K562 (cell line): ENCODE measurements around the gene RIMKLA. TPM values are rescaled to one million over a fixed set of nuclear protein-coding genes. Genes with fewer than 3 reads are reported as not detected.

Source experiments
- ATAC-seq: fragments of 200-7000 bp; cut with Tn5 transposase; 3 replicates; pipeline ENCODE4 v1.9.1; 2020; ENCODE audit warnings: moderate library complexity
- BruUV-seq: library from RNA; stranded (reverse); fragments of 400-500 nt; replicated peaks from 2 replicates; lab custom pipeline; 2021; lab: Mats Ljungman, UMichigan
- CTCF ChIA-PET: fragments of 300-600 bp; formaldehyde crosslinking; extraction: SDS; loops from one replicate; lab custom pipeline; 2021; ENCODE audit warnings: low intra/inter-chr PET ratio; lab: Yijun Ruan, JAX
- POLR2A ChIA-PET: fragments of 300-600, 350-650 bp; sonication (Branson Sonifier 250); formaldehyde crosslinking; extraction: SDS; loops from one replicate; lab custom pipeline; 2021; ENCODE audit warnings: antibody characterized with exemption, inconsistent platforms; lab: Yijun Ruan, JAX
- DNase-seq, 4 experiments: peaks; one replicate each; pipeline versions ENCODE4 v3.0.0 to v3.0.0-alpha.2; 2011 to 2018; ENCODE audit warnings: low spot score in 3 of 4, mixed read lengths in 3 of 4; ENCODE audit errors: extremely low read depth in 1 of 4
- FAIRE-seq: peaks from 2 replicates; lab custom pipeline; 2011; peaks lifted over from hg19 to GRCh38; lab: Jason Lieb, UNC
- H2AFZ ChIP-seq: 2 replicates; pipeline ENCODE4 v1.6.0; 2011; ENCODE audit warnings: low read depth, low read length, control low read depth, inconsistent platforms
- H3K27ac ChIP-seq: fragments of 200-600 bp; 3 replicates; pipeline ENCODE4 v1.8.0; 2011; ENCODE audit warnings: low read depth, mild to moderate bottlenecking, control low read depth, inconsistent platforms, low read length, moderate library complexity, mixed read lengths; ENCODE audit errors: extremely low read depth
- H3K27me3 ChIP-seq, 2 experiments: fragments of 300-600 bp in 1 of 2; 2 replicates in 1 of 2; 3 replicates in 1 of 2; pipeline versions ENCODE4 v1.6.0 to v1.8.0; 2011; ENCODE audit warnings: inconsistent platforms in 2 of 2, low read length in 2 of 2, mild to moderate bottlenecking in 1 of 2, mixed read lengths in 1 of 2, moderate library complexity in 1 of 2; ENCODE audit not compliant: control insufficient read depth in 2 of 2, insufficient read depth in 2 of 2
- H3K36me3 ChIP-seq: fragments of 300-600 bp; 3 replicates; pipeline ENCODE4 v1.8.0; 2011; ENCODE audit warnings: mild to moderate bottlenecking, low read length, inconsistent platforms; ENCODE audit not compliant: control insufficient read depth, insufficient read depth
- H3K4me1 ChIP-seq, 2 experiments: fragments of 200-600 bp in 1 of 2; replicated peaks in 1 of 2; 2 replicates in 1 of 2; 3 replicates in 1 of 2; pipeline versions ENCODE4 v1.5.1 to v1.8.0; 2011; ENCODE audit warnings: inconsistent platforms in 2 of 2, low read length in 2 of 2, mild to moderate bottlenecking in 1 of 2, mixed read lengths in 1 of 2, moderate library complexity in 1 of 2; ENCODE audit not compliant: control insufficient read depth in 2 of 2, insufficient read depth in 2 of 2
- H3K4me2 ChIP-seq: 2 replicates; pipeline ENCODE4 v1.6.1; 2011; ENCODE audit warnings: low read length, control low read depth, inconsistent platforms, mixed read lengths; ENCODE audit not compliant: insufficient read depth
- H3K4me3 ChIP-seq: fragments of 200-600 bp; sonication (generic), shearing (Covaris generic); 2 replicates; pipeline ENCODE4 v1.5.1; 2016; ENCODE audit warnings: control low read depth, inconsistent platforms
- H3K79me2 ChIP-seq: fragments of 200-600 bp; 3 replicates; pipeline ENCODE4 v1.8.0; 2011; ENCODE audit warnings: low read length, inconsistent platforms; ENCODE audit not compliant: control insufficient read depth, insufficient read depth
- H3K9ac ChIP-seq, 2 experiments: 2 replicates each; pipeline versions ENCODE4 v1.6.0 to v1.6.1; 2011; ENCODE audit warnings: low read depth in 2 of 2, low read length in 2 of 2, control low read depth in 1 of 2, inconsistent platforms in 1 of 2, mild to moderate bottlenecking in 1 of 2, mixed read lengths in 1 of 2; ENCODE audit not compliant: insufficient read depth in 1 of 2
- H3K9me1 ChIP-seq: one replicate; pipeline ENCODE4 v1.6.0; 2011; ENCODE audit warnings: inconsistent platforms, mild to moderate bottlenecking, low read length, moderate library complexity; ENCODE audit not compliant: control insufficient read depth, insufficient read depth
- H3K9me3 ChIP-seq: replicated peaks from 2 replicates; pipeline ENCODE4 v1.5.1; 2011; ENCODE audit warnings: low read depth, low read length, inconsistent platforms; ENCODE audit not compliant: control insufficient read depth, insufficient read depth
- H4K20me1 ChIP-seq: replicated peaks from 2 replicates; pipeline ENCODE4 v1.6.1; 2011; ENCODE audit warnings: low read length, inconsistent platforms, mixed read lengths; ENCODE audit not compliant: control insufficient read depth, insufficient read depth
- ARHGAP35 ChIP-seq: fragments of 450-650 bp; IDR thresholded peaks from 2 replicates; pipeline ENCODE4 v1.6.1; 2018; ENCODE audit not compliant: partially characterized antibody
- FOXA3 ChIP-seq, 2 experiments: fragments of 450-650 bp in 1 of 2; sonication (generic) in 1 of 2; formaldehyde crosslinking; IDR thresholded peaks in 1 of 2; conservative IDR thresholded peaks in 1 of 2; 2 replicates each; pipeline versions ENCODE4 v1.4.0 to v1.8.0; 2020 to 2022; ENCODE audit warnings: mild to moderate bottlenecking in 2 of 2, missing genetic modification reagents in 1 of 2
- HOXB6 ChIP-seq: fragments of 250-450 bp; sonication (Bioruptor Pico); IDR thresholded peaks from 2 replicates; pipeline ENCODE4 v1.5.1; 2022; ENCODE audit warnings: mild to moderate bottlenecking, borderline replicate concordance
- KLF13 ChIP-seq: fragments of 450-650 bp; IDR thresholded peaks from 2 replicates; pipeline ENCODE4 v1.6.1; 2016; ENCODE audit warnings: missing genetic modification characterization, low read depth, mild to moderate bottlenecking, missing compliant biosample characterization, moderate library complexity, borderline replicate concordance
- PRPF4 ChIP-seq: fragments of 200-400 bp; formaldehyde crosslinking; IDR thresholded peaks from one replicate; pipeline ENCODE4 v1.6.1; 2017; ENCODE audit warnings: low read length, low read depth, mild to moderate bottlenecking; ENCODE audit not compliant: insufficient read depth, poor library complexity, severe bottlenecking
- RBM14 ChIP-seq: fragments of 200-400 bp; formaldehyde crosslinking; IDR thresholded peaks from 2 replicates; pipeline ENCODE4 v1.6.1; 2018; ENCODE audit warnings: low read depth, mild to moderate bottlenecking, low read length, moderate library complexity, borderline replicate concordance; ENCODE audit not compliant: insufficient read depth
- ZNF41 ChIP-seq: fragments of 250-450 bp; sonication (Bioruptor Pico); conservative IDR thresholded peaks from 2 replicates; pipeline ENCODE4 v1.4.0; 2020; ENCODE audit warnings: mild to moderate bottlenecking
- ZSCAN32 ChIP-seq: fragments of 450-650 bp; formaldehyde crosslinking; IDR thresholded peaks from 2 replicates; pipeline ENCODE4 v1.4.0; 2020; ENCODE audit warnings: mild to moderate bottlenecking, moderate library complexity
- WGBS: fragments of 100-300 bp; shearing (Covaris generic); methylation state at CpG from one replicate; pipeline ENCODE4 v1.1.6; 2016; ENCODE audit warnings: low coverage, mixed read lengths; ENCODE audit not compliant: insufficient coverage; ENCODE audit errors: missing lambda C conversion rate; 5-methylcytosine and 5-hydroxymethylcytosine counted together
- in situ Hi-C: fragments of 300-500 bp; cut with MboI; formaldehyde crosslinking; loops from 4 replicates; pipeline ENCODE4 v1.15.0; 2018; ENCODE audit warnings: inconsistent platforms, mixed read lengths
- intact Hi-C: fragments of 100-400 bp; cut with micrococcal nuclease; formaldehyde crosslinking; loops from 2 replicates; pipeline ENCODE4 v1.14.2; 2022
- polyA plus RNA-seq, 8 experiments: library from polyadenylated mRNA; depleted of rRNA in 4 of 8; stranded (reverse) in 5 of 8; unstranded in 3 of 8; fragments of >200 nt; fragmentation: Nextera tagmentation in 2 of 8; fragmentation: Illumina TruSeq in 1 of 8; extraction: Ambion mirVana in 2 of 8; extraction: Trizol in 1 of 8; gene quantifications; 2 replicates each; pipeline versions ENCODE4 v1.2.1 to v1.2.3, GENCODE V29; 2011 to 2014; ENCODE audit warnings: inconsistent platforms in 1 of 8, missing spikeins in 1 of 8
- total RNA-seq, 7 experiments: library from RNA; depleted of rRNA in 6 of 7; stranded (reverse); fragments of >200 nt in 6 of 7; fragmentation: Illumina TruSeq in 2 of 7; extraction: Trizol in 2 of 7; gene quantifications; 2 replicates each; pipeline versions ENCODE4 v1.2.1 to v1.2.3, GENCODE V29; 2011 to 2021; ENCODE audit warnings: low replicate concordance in 1 of 7
- TF ChIP-seq, protein P1 (sequence below): fragments of 200-800 bp; sonication (Bioruptor generic); IDR thresholded peaks from 2 replicates; pipeline ENCODE4 v1.6.1; 2016; ENCODE audit warnings: missing genetic modification characterization, missing compliant biosample characterization

The RIMKLA gene
- total and polyA plus RNA-seq, 9 of the 15 experiments (the other 6 are each of a cell fraction or from before 2014, with no cell fraction given), result 0.02 TPM; not detected in 8

DNA sequence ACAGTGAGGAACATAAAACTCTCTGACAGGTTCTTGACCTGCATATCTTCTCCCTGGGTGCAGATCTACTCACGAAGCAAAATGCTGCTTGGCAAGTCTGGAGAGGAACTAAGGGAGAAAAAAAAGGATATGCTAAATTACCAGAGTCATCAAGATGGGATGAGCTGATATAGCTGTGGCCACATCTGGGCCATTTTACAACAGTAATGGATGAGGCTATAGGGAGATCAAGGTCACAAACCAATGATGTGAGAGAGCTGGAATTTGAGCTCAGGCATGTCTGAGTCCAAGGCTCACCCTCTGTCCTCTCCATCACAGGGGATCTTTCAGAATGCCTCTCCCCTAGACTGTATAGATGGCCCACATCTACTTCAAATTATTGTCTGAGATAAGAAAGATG is 49.0 kb downstream of the RIMKLA start:
- H3K4me3 ChIP-seq, result no peak overlapping the region
- intact Hi-C loops, result no loop called here
- H2AFZ ChIP-seq, result no peak overlapping the region
- no peaks in the 10 kb centered on the region for H3K79me2 ChIP-seq
- BruUV-seq, result no TSS peak
- ChIA-PET CTCF (no interaction called here), POLR2A (no interaction called here)
- H3K4me2 ChIP-seq, result no peak overlapping the region
- WGBS, result 7% methylated on average over 1 of the region's 1 CpG
- H3K9me1 ChIP-seq, result no peaks in the 10 kb centered on the region
- no peaks in the 10 kb centered on the region for H4K20me1 ChIP-seq
- no peaks in the 10 kb centered on the region for H3K4me1 ChIP-seq
- no peaks in the 10 kb centered on the region for H3K36me3 ChIP-seq
- DNase-seq (no peak), FAIRE-seq (no peak), ATAC-seq (no peak)
- in situ Hi-C loops, result no loop called here
- no peak overlapping the region for H3K9ac ChIP-seq
- no peak overlapping the region for H3K27ac ChIP-seq
- H3K9me3 ChIP-seq, result no peaks in the 10 kb centered on the region
- peaks cover 10 to 15% of the 10 kb centered on the region in 2 experiments; a peak in 4 of 5 replicates for H3K27me3 ChIP-seq
- TF ChIP-seq, protein P1, sequence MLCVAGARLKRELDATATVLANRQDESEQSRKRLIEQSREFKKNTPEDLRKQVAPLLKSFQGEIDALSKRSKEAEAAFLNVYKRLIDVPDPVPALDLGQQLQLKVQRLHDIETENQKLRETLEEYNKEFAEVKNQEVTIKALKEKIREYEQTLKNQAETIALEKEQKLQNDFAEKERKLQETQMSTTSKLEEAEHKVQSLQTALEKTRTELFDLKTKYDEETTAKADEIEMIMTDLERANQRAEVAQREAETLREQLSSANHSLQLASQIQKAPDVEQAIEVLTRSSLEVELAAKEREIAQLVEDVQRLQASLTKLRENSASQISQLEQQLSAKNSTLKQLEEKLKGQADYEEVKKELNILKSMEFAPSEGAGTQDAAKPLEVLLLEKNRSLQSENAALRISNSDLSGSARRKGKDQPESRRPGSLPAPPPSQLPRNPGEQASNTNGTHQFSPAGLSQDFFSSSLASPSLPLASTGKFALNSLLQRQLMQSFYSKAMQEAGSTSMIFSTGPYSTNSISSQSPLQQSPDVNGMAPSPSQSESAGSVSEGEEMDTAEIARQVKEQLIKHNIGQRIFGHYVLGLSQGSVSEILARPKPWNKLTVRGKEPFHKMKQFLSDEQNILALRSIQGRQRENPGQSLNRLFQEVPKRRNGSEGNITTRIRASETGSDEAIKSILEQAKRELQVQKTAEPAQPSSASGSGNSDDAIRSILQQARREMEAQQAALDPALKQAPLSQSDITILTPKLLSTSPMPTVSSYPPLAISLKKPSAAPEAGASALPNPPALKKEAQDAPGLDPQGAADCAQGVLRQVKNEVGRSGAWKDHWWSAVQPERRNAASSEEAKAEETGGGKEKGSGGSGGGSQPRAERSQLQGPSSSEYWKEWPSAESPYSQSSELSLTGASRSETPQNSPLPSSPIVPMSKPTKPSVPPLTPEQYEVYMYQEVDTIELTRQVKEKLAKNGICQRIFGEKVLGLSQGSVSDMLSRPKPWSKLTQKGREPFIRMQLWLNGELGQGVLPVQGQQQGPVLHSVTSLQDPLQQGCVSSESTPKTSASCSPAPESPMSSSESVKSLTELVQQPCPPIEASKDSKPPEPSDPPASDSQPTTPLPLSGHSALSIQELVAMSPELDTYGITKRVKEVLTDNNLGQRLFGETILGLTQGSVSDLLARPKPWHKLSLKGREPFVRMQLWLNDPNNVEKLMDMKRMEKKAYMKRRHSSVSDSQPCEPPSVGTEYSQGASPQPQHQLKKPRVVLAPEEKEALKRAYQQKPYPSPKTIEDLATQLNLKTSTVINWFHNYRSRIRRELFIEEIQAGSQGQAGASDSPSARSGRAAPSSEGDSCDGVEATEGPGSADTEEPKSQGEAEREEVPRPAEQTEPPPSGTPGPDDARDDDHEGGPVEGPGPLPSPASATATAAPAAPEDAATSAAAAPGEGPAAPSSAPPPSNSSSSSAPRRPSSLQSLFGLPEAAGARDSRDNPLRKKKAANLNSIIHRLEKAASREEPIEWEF (CRISPR knock-in tag), result no peak
- TF ChIP-seq KLF13 (tag) (no peak), ZNF41 (CRISPR knock-in tag) (no peak), RBM14 (no peak), HOXB6 (CRISPR knock-in tag) (no peak), PRPF4 (no peak), ZSCAN32 (CRISPR knock-in tag) (no peak), ARHGAP35 (no peak), FOXA3 (CRISPR knock-in tag; conservative IDR thresholded peaks at IDR 0.05 in 1 of 2, IDR thresholded peaks at IDR 0.05 in 1 of 2) (no peak)
